NOMO-1 treated with DMSO at 0.1 percent for 48 hours (cell line): ENCODE results near the gene APBA1.

Source experiments
- DNase-seq: peaks from one replicate; lab custom pipeline; 2025; ENCODE audit not compliant: unreplicated experiment; lab: John Stamatoyannopoulos, UW

APBA1 gene

GRCh38 chr9:69579760-69580581 lies 92.2 kb downstream of the APBA1 start:
- no peak for DNase-seq

GRCh38 chr9:69579032-69579758 lies 93.0 kb downstream of the APBA1 start:
- no peak for DNase-seq

- DNase-seq: no peak
These were observed 94.1 kb downstream of the APBA1 start for GRCh38 chr9:69578026-69578425.

GRCh38 chr9:69577123-69577522 lies 95.0 kb downstream of the APBA1 start:
- DNase-seq: no peak

GRCh38 chr9:69574057-69574456 lies 98.1 kb downstream of the APBA1 start:
- DNase-seq: no peak

- DNase-seq: no peak
These were observed 98.5 kb downstream of the APBA1 start for GRCh38 chr9:69573651-69574050.

GRCh38 chr9:69572611-69573010 lies 99.6 kb downstream of the APBA1 start:
- no peak for DNase-seq

GRCh38 chr9:69571032-69571431 lies 101.1 kb downstream of the APBA1 start:
- no peak for DNase-seq

GRCh38 chr9:69569738-69570451 lies 102.3 kb downstream of the APBA1 start:
- DNase-seq: no peak

- DNase-seq: no peak
These were observed 107.6 kb downstream of the APBA1 start for GRCh38 chr9:69564557-69564956.

GRCh38 chr9:69559126-69559525 lies 113.0 kb downstream of the APBA1 start:
- no peak for DNase-seq

- no peak for DNase-seq
These were observed 115.5 kb downstream of the APBA1 start for GRCh38 chr9:69556707-69557106.

- DNase-seq: no peak
These were observed 116.4 kb downstream of the APBA1 start for GRCh38 chr9:69555802-69556201.

GRCh38 chr9:69554945-69555344 lies 117.2 kb downstream of the APBA1 start:
- no peak for DNase-seq

GRCh38 chr9:69549310-69550202 lies 122.6 kb downstream of the APBA1 start:
- no peak for DNase-seq

- DNase-seq: no peak
These were observed 123.5 kb downstream of the APBA1 start for GRCh38 chr9:69548681-69549080.

GRCh38 chr9:69546265-69546664 lies 125.9 kb downstream of the APBA1 start:
- no peak for DNase-seq

- no peak for DNase-seq
These were observed 129.0 kb downstream of the APBA1 start for GRCh38 chr9:69542942-69543704.

GRCh38 chr9:69542058-69542457 lies 130.1 kb downstream of the APBA1 start:
- DNase-seq: no peak

- DNase-seq: no peak
These were observed 136.3 kb downstream of the APBA1 start for GRCh38 chr9:69535911-69536310.
